ENCODE results near the gene GSTK1.

GSTK1 gene

GRCh38 chr7:143239813-143240212 lies 23.4 kb upstream of the GSTK1 start:
- Histone ChIP-seq H2AFZ (ENCODE audit: low read length, unreplicated experiment) (peak overlapping the region; percentile 24), H3K4me3 (ENCODE audit: low read depth, low read length) (peak overlapping the region; percentile 57), H3K79me2 (ENCODE audit: control insufficient read depth, insufficient read depth, low read length, unreplicated experiment) (no peaks in the 10 kb centered on the region), H3K27me3 (ENCODE audit: insufficient read depth, low read length) (no peaks in the 10 kb centered on the region), H3K36me3 (ENCODE audit: insufficient read depth, low read length) (no peaks in the 10 kb centered on the region), H3K27ac (ENCODE audit: low read depth, low read length) (peak overlapping the region; percentile 65), H3K4me1 (ENCODE audit: control insufficient read depth, insufficient read depth, low read length, unreplicated experiment) (peaks cover 28% of the 10 kb centered on the region)

GRCh38 chr7:143240291-143241168 lies 22.7 kb upstream of the GSTK1 start:
- Histone ChIP-seq H3K79me2 (ENCODE audit: control insufficient read depth, insufficient read depth, low read length, unreplicated experiment) (no peaks in the 10 kb centered on the region), H3K4me3 (ENCODE audit: low read depth, low read length) (peak overlapping the region; percentile 57), H3K27ac (ENCODE audit: low read depth, low read length) (peak overlapping the region; percentile 65), H3K27me3 (ENCODE audit: insufficient read depth, low read length) (no peaks in the 10 kb centered on the region), H2AFZ (ENCODE audit: low read length, unreplicated experiment) (peak overlapping the region; percentile 44), H3K36me3 (ENCODE audit: insufficient read depth, low read length) (no peaks in the 10 kb centered on the region), H3K4me1 (ENCODE audit: control insufficient read depth, insufficient read depth, low read length, unreplicated experiment) (peaks cover 34% of the 10 kb centered on the region)

- H3K36me3 ChIP-seq (ENCODE audit: insufficient read depth, low read length) = no peaks in the 10 kb centered on the region
- H3K4me1 ChIP-seq (ENCODE audit: control insufficient read depth, insufficient read depth, low read length, unreplicated experiment) = peaks cover 34% of the 10 kb centered on the region
- no peak overlapping the region for H3K4me3 ChIP-seq (ENCODE audit: low read depth, low read length)
- no peaks in the 10 kb centered on the region for H3K79me2 ChIP-seq (ENCODE audit: control insufficient read depth, insufficient read depth, low read length, unreplicated experiment)
- no peaks in the 10 kb centered on the region for H3K27me3 ChIP-seq (ENCODE audit: insufficient read depth, low read length)
- H3K27ac ChIP-seq (ENCODE audit: low read depth, low read length) = no peak overlapping the region
- H2AFZ ChIP-seq (ENCODE audit: low read length, unreplicated experiment) = no peak overlapping the region
Observed at GRCh38 chr7:143242306-143242705, 20.9 kb upstream of the GSTK1 start.

- no peak overlapping the region for H3K27ac ChIP-seq (ENCODE audit: low read depth, low read length)
- H3K4me3 ChIP-seq (ENCODE audit: low read depth, low read length) = no peak overlapping the region
- no peaks in the 10 kb centered on the region for H3K27me3 ChIP-seq (ENCODE audit: insufficient read depth, low read length)
- H2AFZ ChIP-seq (ENCODE audit: low read length, unreplicated experiment) = no peak overlapping the region
- H3K4me1 ChIP-seq (ENCODE audit: control insufficient read depth, insufficient read depth, low read length, unreplicated experiment) = peaks cover 34% of the 10 kb centered on the region
- H3K36me3 ChIP-seq (ENCODE audit: insufficient read depth, low read length) = no peaks in the 10 kb centered on the region
- H3K79me2 ChIP-seq (ENCODE audit: control insufficient read depth, insufficient read depth, low read length, unreplicated experiment) = no peaks in the 10 kb centered on the region
Observed at GRCh38 chr7:143243111-143243510, 20.1 kb upstream of the GSTK1 start.

- H3K79me2 ChIP-seq (ENCODE audit: control insufficient read depth, insufficient read depth, low read length, unreplicated experiment) = no peaks in the 10 kb centered on the region
- H3K36me3 ChIP-seq (ENCODE audit: insufficient read depth, low read length) = no peaks in the 10 kb centered on the region
- no peak overlapping the region for H2AFZ ChIP-seq (ENCODE audit: low read length, unreplicated experiment)
- H3K4me1 ChIP-seq (ENCODE audit: control insufficient read depth, insufficient read depth, low read length, unreplicated experiment) = peaks cover 33% of the 10 kb centered on the region
- H3K27ac ChIP-seq (ENCODE audit: low read depth, low read length) = no peak overlapping the region
- no peaks in the 10 kb centered on the region for H3K27me3 ChIP-seq (ENCODE audit: insufficient read depth, low read length)
- no peak overlapping the region for H3K4me3 ChIP-seq (ENCODE audit: low read depth, low read length)
Observed at GRCh38 chr7:143243614-143244013, 19.6 kb upstream of the GSTK1 start.

GRCh38 chr7:143244321-143244720 lies 18.9 kb upstream of the GSTK1 start:
- Histone ChIP-seq H2AFZ (ENCODE audit: low read length, unreplicated experiment) (no peak overlapping the region), H3K4me3 (ENCODE audit: low read depth, low read length) (no peak overlapping the region), H3K27me3 (ENCODE audit: insufficient read depth, low read length) (no peaks in the 10 kb centered on the region), H3K27ac (ENCODE audit: low read depth, low read length) (no peak overlapping the region), H3K79me2 (ENCODE audit: control insufficient read depth, insufficient read depth, low read length, unreplicated experiment) (no peaks in the 10 kb centered on the region), H3K36me3 (ENCODE audit: insufficient read depth, low read length) (no peaks in the 10 kb centered on the region), H3K4me1 (ENCODE audit: control insufficient read depth, insufficient read depth, low read length, unreplicated experiment) (peaks cover 26% of the 10 kb centered on the region)

GRCh38 chr7:143245123-143245522 lies 18.1 kb upstream of the GSTK1 start:
- Histone ChIP-seq H3K4me1 (ENCODE audit: control insufficient read depth, insufficient read depth, low read length, unreplicated experiment) (peaks cover 18% of the 10 kb centered on the region), H2AFZ (ENCODE audit: low read length, unreplicated experiment) (no peak overlapping the region), H3K4me3 (ENCODE audit: low read depth, low read length) (no peak overlapping the region), H3K27ac (ENCODE audit: low read depth, low read length) (no peak overlapping the region), H3K27me3 (ENCODE audit: insufficient read depth, low read length) (no peaks in the 10 kb centered on the region), H3K36me3 (ENCODE audit: insufficient read depth, low read length) (no peaks in the 10 kb centered on the region), H3K79me2 (ENCODE audit: control insufficient read depth, insufficient read depth, low read length, unreplicated experiment) (no peaks in the 10 kb centered on the region)

- H3K4me3 ChIP-seq (ENCODE audit: low read depth, low read length) = no peak overlapping the region
- H3K36me3 ChIP-seq (ENCODE audit: insufficient read depth, low read length) = no peaks in the 10 kb centered on the region
- no peaks in the 10 kb centered on the region for H3K27me3 ChIP-seq (ENCODE audit: insufficient read depth, low read length)
- peaks cover 10% of the 10 kb centered on the region for H3K4me1 ChIP-seq (ENCODE audit: control insufficient read depth, insufficient read depth, low read length, unreplicated experiment)
- H3K27ac ChIP-seq (ENCODE audit: low read depth, low read length) = no peak overlapping the region
- no peak overlapping the region for H2AFZ ChIP-seq (ENCODE audit: low read length, unreplicated experiment)
- no peaks in the 10 kb centered on the region for H3K79me2 ChIP-seq (ENCODE audit: control insufficient read depth, insufficient read depth, low read length, unreplicated experiment)
Observed at GRCh38 chr7:143247372-143247771, 15.9 kb upstream of the GSTK1 start.

- no peak overlapping the region for H2AFZ ChIP-seq (ENCODE audit: low read length, unreplicated experiment)
- no peak overlapping the region for H3K27ac ChIP-seq (ENCODE audit: low read depth, low read length)
- H3K36me3 ChIP-seq (ENCODE audit: insufficient read depth, low read length) = no peaks in the 10 kb centered on the region
- H3K79me2 ChIP-seq (ENCODE audit: control insufficient read depth, insufficient read depth, low read length, unreplicated experiment) = no peaks in the 10 kb centered on the region
- no peaks in the 10 kb centered on the region for H3K27me3 ChIP-seq (ENCODE audit: insufficient read depth, low read length)
- H3K4me3 ChIP-seq (ENCODE audit: low read depth, low read length) = no peak overlapping the region
- H3K4me1 ChIP-seq (ENCODE audit: control insufficient read depth, insufficient read depth, low read length, unreplicated experiment) = peaks cover 10% of the 10 kb centered on the region
Observed at GRCh38 chr7:143248761-143249354, 14.4 kb upstream of the GSTK1 start.

- H3K4me3 ChIP-seq (ENCODE audit: low read depth, low read length) = no peak overlapping the region
Observed at GRCh38 chr7:143250199-143250598, 13.0 kb upstream of the GSTK1 start.

GRCh38 chr7:143250822-143251221 lies 12.4 kb upstream of the GSTK1 start:
- H3K27me3 ChIP-seq (ENCODE audit: insufficient read depth, low read length) = no peaks in the 10 kb centered on the region
- no peak overlapping the region for H3K27ac ChIP-seq (ENCODE audit: low read depth, low read length)
- H2AFZ ChIP-seq (ENCODE audit: low read length, unreplicated experiment) = no peak overlapping the region
- H3K4me1 ChIP-seq (ENCODE audit: control insufficient read depth, insufficient read depth, low read length, unreplicated experiment) = no peaks in the 10 kb centered on the region
- no peak overlapping the region for H3K4me3 ChIP-seq (ENCODE audit: low read depth, low read length)
- no peaks in the 10 kb centered on the region for H3K36me3 ChIP-seq (ENCODE audit: insufficient read depth, low read length)
- no peaks in the 10 kb centered on the region for H3K79me2 ChIP-seq (ENCODE audit: control insufficient read depth, insufficient read depth, low read length, unreplicated experiment)

More at GRCh38 chr7:143250199-143250598, 13.0 kb upstream of the GSTK1 start:
- no peaks in the 10 kb centered on the region for H3K27me3 ChIP-seq (ENCODE audit: insufficient read depth, low read length)
- peaks cover 3% of the 10 kb centered on the region for H3K4me1 ChIP-seq (ENCODE audit: control insufficient read depth, insufficient read depth, low read length, unreplicated experiment)
- H3K36me3 ChIP-seq (ENCODE audit: insufficient read depth, low read length) = no peaks in the 10 kb centered on the region
- no peaks in the 10 kb centered on the region for H3K79me2 ChIP-seq (ENCODE audit: control insufficient read depth, insufficient read depth, low read length, unreplicated experiment)
- H2AFZ ChIP-seq (ENCODE audit: low read length, unreplicated experiment) = no peak overlapping the region
- H3K27ac ChIP-seq (ENCODE audit: low read depth, low read length) = no peak overlapping the region

Measured in ACC112 (cell line).